Calu3 (cell line): ENCODE data around the gene ZSWIM3. TPM values are rescaled to one million over a fixed set of nuclear protein-coding genes. Genes with fewer than 3 reads are reported as not detected.

Source experiments
- BruUV-seq: library from RNA; stranded (reverse); fragments of 400-500 nt; replicated peaks from 2 replicates; lab custom pipeline; 2021; lab: Mats Ljungman, UMichigan
- CTCF ChIA-PET: fragments of 300-600 bp; sonication (Branson Sonifier 250); formaldehyde crosslinking; loops from one replicate; lab custom pipeline; 2022; ENCODE audit warnings: antibody characterized with exemption; lab: Charles Lee
- DNase-seq: peaks from one replicate; pipeline ENCODE4 v3.0.0; 2022
- H3K27ac Mint-ChIP-seq: one replicate; pipeline ENCODE4 v1.8.0; 2022; ENCODE audit warnings: mixed read lengths; ENCODE audit not compliant: unreplicated experiment
- H3K27me3 Mint-ChIP-seq: one replicate; pipeline ENCODE4 v1.8.0; 2022; ENCODE audit warnings: mixed read lengths; ENCODE audit not compliant: unreplicated experiment
- H3K36me3 Mint-ChIP-seq: one replicate; pipeline ENCODE4 v1.8.0; 2022; ENCODE audit warnings: mild to moderate bottlenecking, moderate library complexity, mixed read lengths; ENCODE audit not compliant: insufficient read depth, unreplicated experiment
- H3K4me1 Mint-ChIP-seq: one replicate; pipeline ENCODE4 v1.8.0; 2022; ENCODE audit warnings: mild to moderate bottlenecking, low read depth, mixed read lengths; ENCODE audit not compliant: unreplicated experiment
- H3K4me3 Mint-ChIP-seq: one replicate; pipeline ENCODE4 v1.8.0; 2022; ENCODE audit warnings: mild to moderate bottlenecking, low read depth, moderate library complexity, mixed read lengths; ENCODE audit not compliant: unreplicated experiment
- H3K9me3 Mint-ChIP-seq: one replicate; pipeline ENCODE4 v1.8.0; 2022; ENCODE audit warnings: low read depth, mixed read lengths; ENCODE audit not compliant: unreplicated experiment
- intact Hi-C: fragments of 100-400 bp; cut with micrococcal nuclease; formaldehyde crosslinking; loops from one replicate; pipeline ENCODE4 v1.10.0; 2022; ENCODE audit not compliant: unreplicated experiment
- total RNA-seq: library from RNA; stranded (reverse); gene quantifications from 2 replicates; pipeline ENCODE4 v1.2.3, GENCODE V29; 2022
- TF ChIP-seq, protein P1 (sequence below): fragments of 200-600 bp; IDR thresholded peaks from one replicate; pipeline ENCODE4 v1.8.0; 2022; ENCODE audit warnings: antibody characterized with exemption; ENCODE audit not compliant: unreplicated experiment

The ZSWIM3 gene
- total RNA-seq, 1 experiment from 2014 or later: 5.2 TPM

DNA sequence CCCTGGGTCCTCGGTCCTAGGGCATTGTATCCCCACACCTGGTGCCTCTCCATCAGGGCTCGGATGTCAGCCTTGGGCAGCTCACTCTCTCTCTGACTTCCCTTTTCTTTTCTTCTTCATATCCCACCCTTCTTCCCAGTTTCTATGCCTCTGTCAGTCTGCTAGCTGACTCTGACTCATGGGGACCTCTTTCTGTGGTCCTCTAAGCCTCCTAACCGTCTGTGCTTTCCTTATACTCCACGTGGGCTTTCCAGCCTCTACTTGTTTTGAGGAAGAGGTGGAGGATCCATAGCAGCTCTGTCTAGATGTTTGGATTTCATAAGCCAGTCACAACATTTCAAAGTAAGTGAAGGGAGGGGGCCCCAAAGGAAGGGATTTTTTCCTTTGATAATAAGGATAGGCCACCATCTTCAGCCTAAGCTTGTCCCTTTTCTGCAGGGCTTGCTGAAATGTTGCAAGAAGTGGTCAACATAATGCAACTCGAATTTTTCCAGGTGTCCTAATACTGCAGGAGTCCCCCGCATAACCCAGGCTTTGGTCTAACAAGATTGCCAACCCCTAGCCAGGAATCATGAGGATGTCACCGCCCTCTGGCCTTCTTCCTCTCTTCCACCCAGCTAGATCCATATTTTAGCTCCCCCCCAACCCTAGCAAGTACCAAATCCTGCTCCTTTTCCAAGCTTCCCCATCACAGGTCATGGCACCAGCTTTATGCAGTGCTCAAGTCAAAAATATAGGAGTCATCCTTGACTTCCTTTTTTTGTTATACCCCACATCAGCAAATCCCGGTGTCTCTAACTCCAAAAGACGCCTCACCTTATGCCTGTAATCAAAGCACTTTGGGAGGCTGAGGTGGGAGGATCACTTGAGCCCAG, 63.3 kb downstream of the ZSWIM3 start:
- no peak overlapping the region for H3K4me3 Mint-ChIP-seq
- peaks cover 52% of the 10 kb centered on the region for H3K27me3 Mint-ChIP-seq
- BruUV-seq: no TSS peak
- no peak overlapping the region for H3K27ac Mint-ChIP-seq
- TF ChIP-seq, protein P1, sequence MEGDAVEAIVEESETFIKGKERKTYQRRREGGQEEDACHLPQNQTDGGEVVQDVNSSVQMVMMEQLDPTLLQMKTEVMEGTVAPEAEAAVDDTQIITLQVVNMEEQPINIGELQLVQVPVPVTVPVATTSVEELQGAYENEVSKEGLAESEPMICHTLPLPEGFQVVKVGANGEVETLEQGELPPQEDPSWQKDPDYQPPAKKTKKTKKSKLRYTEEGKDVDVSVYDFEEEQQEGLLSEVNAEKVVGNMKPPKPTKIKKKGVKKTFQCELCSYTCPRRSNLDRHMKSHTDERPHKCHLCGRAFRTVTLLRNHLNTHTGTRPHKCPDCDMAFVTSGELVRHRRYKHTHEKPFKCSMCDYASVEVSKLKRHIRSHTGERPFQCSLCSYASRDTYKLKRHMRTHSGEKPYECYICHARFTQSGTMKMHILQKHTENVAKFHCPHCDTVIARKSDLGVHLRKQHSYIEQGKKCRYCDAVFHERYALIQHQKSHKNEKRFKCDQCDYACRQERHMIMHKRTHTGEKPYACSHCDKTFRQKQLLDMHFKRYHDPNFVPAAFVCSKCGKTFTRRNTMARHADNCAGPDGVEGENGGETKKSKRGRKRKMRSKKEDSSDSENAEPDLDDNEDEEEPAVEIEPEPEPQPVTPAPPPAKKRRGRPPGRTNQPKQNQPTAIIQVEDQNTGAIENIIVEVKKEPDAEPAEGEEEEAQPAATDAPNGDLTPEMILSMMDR: no peak
- CTCF ChIA-PET: interaction anchor here (0.6 kb wide), 1 partner anchor 1513 kb away, joined by 3 read pairs; no protein-coding TSS in a partner anchor
- no peak for DNase-seq
- H3K4me1 Mint-ChIP-seq: no peaks in the 10 kb centered on the region
- no peaks in the 10 kb centered on the region for H3K36me3 Mint-ChIP-seq
- intact Hi-C loops: no loop called here
- H3K9me3 Mint-ChIP-seq: no peaks in the 10 kb centered on the region

DNA sequence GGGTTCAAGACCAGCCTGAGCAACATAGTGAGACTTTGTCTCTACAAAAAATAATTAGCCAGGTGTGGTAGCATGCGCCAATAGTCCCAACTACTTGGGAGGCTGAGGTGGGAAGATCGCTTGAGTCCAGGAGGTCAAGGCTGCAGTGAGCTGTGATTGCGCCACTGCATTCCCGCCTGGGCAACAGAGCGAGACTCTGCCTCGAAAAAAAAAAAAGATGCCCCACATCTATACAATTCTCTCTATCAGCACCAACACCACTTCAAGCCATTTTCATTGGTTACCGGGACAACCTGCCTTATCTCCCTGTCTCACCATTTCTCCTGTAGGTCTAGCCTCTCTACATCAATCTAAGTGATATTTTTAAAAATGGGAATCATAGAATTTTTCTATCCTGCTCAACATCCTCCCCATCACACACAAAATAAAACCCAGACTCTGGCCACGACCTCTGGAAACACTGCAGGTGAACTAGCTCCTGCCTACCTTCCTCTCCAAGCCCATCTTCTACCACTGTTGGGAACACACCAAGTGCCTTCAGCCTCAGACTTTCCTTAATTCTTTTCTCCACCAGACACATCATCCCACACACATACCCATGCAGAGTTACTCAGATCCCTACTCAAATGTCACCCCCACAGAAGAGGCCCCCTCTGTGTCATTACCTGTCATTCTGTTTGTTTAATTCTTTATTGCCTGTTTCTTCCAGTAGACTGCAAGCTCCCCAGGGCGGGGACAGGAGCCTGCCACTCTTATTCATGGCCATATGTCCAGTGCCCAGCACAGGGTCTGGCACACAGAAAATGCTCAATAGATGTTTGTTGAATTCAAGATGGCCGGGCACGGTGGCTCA, 64.1 kb downstream of the ZSWIM3 start:
- intact Hi-C loops: no loop called here
- Mint-ChIP-seq H3K4me3 (no peak overlapping the region), H3K27ac (no peak overlapping the region), H3K4me1 (no peaks in the 10 kb centered on the region), H3K27me3 (peaks cover 54% of the 10 kb centered on the region), H3K36me3 (no peaks in the 10 kb centered on the region), H3K9me3 (no peaks in the 10 kb centered on the region)
- DNase-seq: no peak
- CTCF ChIA-PET: interaction anchor here (1.2 kb wide), 1 partner anchor 87 kb away, joined by 3 read pairs; no protein-coding TSS in a partner anchor
- TF ChIP-seq, protein P1: no peak
- no TSS peak for BruUV-seq

DNA sequence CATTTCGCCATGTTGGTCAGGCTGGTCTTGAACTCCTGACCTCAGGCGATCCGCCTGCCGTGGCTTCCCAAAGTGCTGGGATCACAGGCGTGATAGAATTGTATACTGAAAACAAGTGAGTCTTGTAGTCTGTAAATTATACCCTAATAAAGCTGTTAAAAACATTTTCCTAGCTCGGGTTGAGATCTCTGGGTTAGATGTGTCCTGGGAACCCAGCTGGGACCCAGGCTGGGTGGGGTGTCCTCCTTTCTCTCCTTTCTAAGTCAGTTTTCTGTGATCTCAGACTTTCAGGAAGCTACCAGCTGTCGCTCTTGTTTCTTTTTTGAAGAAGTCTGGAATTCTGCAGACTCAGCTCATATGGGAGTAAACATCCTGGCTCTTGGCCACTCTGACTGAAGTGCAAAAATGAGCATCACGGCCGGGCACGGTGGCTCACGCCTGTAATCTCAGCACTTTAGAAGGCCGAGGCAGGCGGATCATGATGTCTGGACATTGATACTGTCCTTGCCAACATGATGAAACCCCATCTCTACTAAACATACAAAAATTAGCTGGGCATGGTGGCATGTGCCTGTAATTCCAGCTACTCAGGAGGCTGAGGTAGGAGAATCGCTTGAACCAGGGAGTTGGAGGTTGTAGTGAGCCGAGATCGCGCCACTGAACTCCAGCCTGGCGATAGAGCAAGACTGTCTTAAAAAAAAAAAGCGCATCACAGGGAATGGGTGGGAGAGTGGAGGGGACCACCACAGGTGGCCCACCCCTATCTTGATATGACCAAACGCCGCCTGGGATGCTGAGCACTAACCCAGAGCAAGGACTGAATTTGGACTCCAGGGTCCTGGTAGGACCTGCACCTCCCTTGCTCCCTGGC, 67.2 kb downstream of the ZSWIM3 start:
- H3K4me3 Mint-ChIP-seq: no peak overlapping the region
- DNase-seq: no peak
- TF ChIP-seq, protein P1: no peak
- no TSS peak for BruUV-seq
- H3K9me3 Mint-ChIP-seq: no peaks in the 10 kb centered on the region
- H3K27me3 Mint-ChIP-seq: peaks cover 69% of the 10 kb centered on the region
- H3K27ac Mint-ChIP-seq: no peak overlapping the region
- intact Hi-C loops: no loop called here
- no peaks in the 10 kb centered on the region for H3K36me3 Mint-ChIP-seq
- CTCF ChIA-PET: interaction anchor here (1.6 kb wide), 2 partner anchors 10 to 19 kb away, joined by 3 to 7 read pairs; partner anchors contain the start of gene PCIF1
- H3K4me1 Mint-ChIP-seq: no peaks in the 10 kb centered on the region
